Inflammatory macrophage treated with lipopolysaccharide for 4 hours (primary cell): ENCODE data around the gene TNNI2.

ENCODE experiments used
- DNase-seq: peaks from one replicate; pipeline ENCODE4 v3.0.0-alpha.2; 2020

Gene TNNI2

GRCh38 chr11:1847006-1847735, 8.4 kb downstream of the TNNI2 start:
- DNase-seq: no peak

- DNase-seq: peak; percentile 25
Measured at GRCh38 chr11:1847926-1848639, 9.3 kb downstream of the TNNI2 start.

- peak; percentile 47 for DNase-seq
Measured at GRCh38 chr11:1848640-1849430, 10.1 kb downstream of the TNNI2 start.

- no peak for DNase-seq
Measured at GRCh38 chr11:1851468-1852180, 12.8 kb downstream of the TNNI2 start.

- no peak for DNase-seq
Measured at GRCh38 chr11:1852271-1852876, 13.6 kb downstream of the TNNI2 start.

GRCh38 chr11:1852877-1853276, 14.1 kb downstream of the TNNI2 start, which contains the start of gene LSP1:
Gene LSP1 (plus strand): TSS chr11:1853084. CDS start chr11:1853145, 61 bp downstream.
- peak; percentile 63 for DNase-seq

GRCh38 chr11:1853376-1854131, 14.8 kb downstream of the TNNI2 start:
- no peak for DNase-seq

- no peak for DNase-seq
Measured at GRCh38 chr11:1854132-1854948, 15.6 kb downstream of the TNNI2 start.

- peak; percentile 66 for DNase-seq
Measured at GRCh38 chr11:1854949-1855885, 16.4 kb downstream of the TNNI2 start.

- DNase-seq: no peak
Measured at GRCh38 chr11:1855886-1856265, 17.1 kb downstream of the TNNI2 start.

GRCh38 chr11:1856306-1857005, 17.7 kb downstream of the TNNI2 start:
- DNase-seq: no peak

- DNase-seq: no peak
Measured at GRCh38 chr11:1857064-1857463, 18.3 kb downstream of the TNNI2 start.

- DNase-seq: peak; percentile 65
Measured at GRCh38 chr11:1858154-1858553, 19.4 kb downstream of the TNNI2 start.

GRCh38 chr11:1858576-1858975, 19.8 kb downstream of the TNNI2 start:
- no peak for DNase-seq

GRCh38 chr11:1859004-1859403, 20.2 kb downstream of the TNNI2 start:
- DNase-seq: no peak

- no peak for DNase-seq
Measured at GRCh38 chr11:1860108-1860507, 21.3 kb downstream of the TNNI2 start.

GRCh38 chr11:1861435-1862411, 22.9 kb downstream of the TNNI2 start:
- DNase-seq: no peak
